Measurements from ENCODE around the gene PIEZO2.

Gene PIEZO2

GRCh38 chr18:11179959-11180519 is 30.7 kb upstream of the PIEZO2 start:
- Histone ChIP-seq H3K27me3 (ENCODE audit: insufficient read depth, low read length) (no peaks in the 10 kb centered on the region), H3K4me1 (ENCODE audit: insufficient read depth, low read length, severe bottlenecking) (no peaks in the 10 kb centered on the region), H3K9me2 (ENCODE audit: low read depth, low read length) (no peaks in the 10 kb centered on the region), H3K79me2 (ENCODE audit: insufficient read depth, low read length) (no peaks in the 10 kb centered on the region), H3K4me3 (ENCODE audit: low read depth, low read length, poor library complexity, severe bottlenecking) (no peak overlapping the region), H3K9me3 (ENCODE audit: low read length) (no peaks in the 10 kb centered on the region), H3K4me2 (ENCODE audit: low read length) (no peak overlapping the region), H3F3A (ENCODE audit: insufficient read depth, low read length) (no peaks in the 10 kb centered on the region), H3K9ac (ENCODE audit: low read length) (no peak overlapping the region), H4K20me1 (ENCODE audit: insufficient read depth, low read length) (no peaks in the 10 kb centered on the region), H2AFZ (ENCODE audit: low read length) (no peak overlapping the region), H3K27ac (ENCODE audit: low read depth, low read length, poor library complexity, severe bottlenecking) (no peak overlapping the region), H3K36me3 (ENCODE audit: insufficient read depth, low read length) (no peaks in the 10 kb centered on the region)
- TF ChIP-seq CTCF (IDR thresholded peaks at IDR 0.05; ENCODE audit: low read length), result no peak
- no peak for TF ChIP-seq EZH2 (IDR thresholded peaks at IDR 0.05; ENCODE audit: borderline replicate concordance, low read length)

GRCh38 chr18:11178951-11179549 is 29.7 kb upstream of the PIEZO2 start:
- H3K9me2 ChIP-seq (ENCODE audit: low read depth, low read length), result no peaks in the 10 kb centered on the region
- H3K4me3 ChIP-seq (ENCODE audit: low read depth, low read length, poor library complexity, severe bottlenecking), result no peak overlapping the region
- H3F3A ChIP-seq (ENCODE audit: insufficient read depth, low read length), result no peaks in the 10 kb centered on the region
- no peak overlapping the region for H3K4me2 ChIP-seq (ENCODE audit: low read length)
- no peak overlapping the region for H3K9ac ChIP-seq (ENCODE audit: low read length)
- H3K27me3 ChIP-seq (ENCODE audit: insufficient read depth, low read length), result no peaks in the 10 kb centered on the region
- H3K79me2 ChIP-seq (ENCODE audit: insufficient read depth, low read length), result no peaks in the 10 kb centered on the region
- no peak for TF ChIP-seq CTCF (IDR thresholded peaks at IDR 0.05; ENCODE audit: low read length)
- TF ChIP-seq EZH2 (IDR thresholded peaks at IDR 0.05; ENCODE audit: borderline replicate concordance, low read length), result no peak
- no peaks in the 10 kb centered on the region for H3K4me1 ChIP-seq (ENCODE audit: insufficient read depth, low read length, severe bottlenecking)
- H3K36me3 ChIP-seq (ENCODE audit: insufficient read depth, low read length), result no peaks in the 10 kb centered on the region
- no peaks in the 10 kb centered on the region for H4K20me1 ChIP-seq (ENCODE audit: insufficient read depth, low read length)
- H2AFZ ChIP-seq (ENCODE audit: low read length), result no peak overlapping the region
- no peak overlapping the region for H3K27ac ChIP-seq (ENCODE audit: low read depth, low read length, poor library complexity, severe bottlenecking)
- no peaks in the 10 kb centered on the region for H3K9me3 ChIP-seq (ENCODE audit: low read length)

GRCh38 chr18:11177382-11177781 is 28.0 kb upstream of the PIEZO2 start:
- H3K27ac ChIP-seq (ENCODE audit: low read depth, low read length, poor library complexity, severe bottlenecking), result no peak overlapping the region
- no peak overlapping the region for H3K4me3 ChIP-seq (ENCODE audit: low read depth, low read length, poor library complexity, severe bottlenecking)
- no peaks in the 10 kb centered on the region for H3K36me3 ChIP-seq (ENCODE audit: insufficient read depth, low read length)
- no peaks in the 10 kb centered on the region for H3K9me2 ChIP-seq (ENCODE audit: low read depth, low read length)
- TF ChIP-seq EZH2 (IDR thresholded peaks at IDR 0.05; ENCODE audit: borderline replicate concordance, low read length) (no peak), CTCF (IDR thresholded peaks at IDR 0.05; ENCODE audit: low read length) (no peak)
- H3K9ac ChIP-seq (ENCODE audit: low read length), result no peak overlapping the region
- no peaks in the 10 kb centered on the region for H3K9me3 ChIP-seq (ENCODE audit: low read length)
- no peaks in the 10 kb centered on the region for H3K27me3 ChIP-seq (ENCODE audit: insufficient read depth, low read length)
- H2AFZ ChIP-seq (ENCODE audit: low read length), result no peak overlapping the region
- no peaks in the 10 kb centered on the region for H3K4me1 ChIP-seq (ENCODE audit: insufficient read depth, low read length, severe bottlenecking)
- no peak overlapping the region for H3K4me2 ChIP-seq (ENCODE audit: low read length)
- H3F3A ChIP-seq (ENCODE audit: insufficient read depth, low read length), result no peaks in the 10 kb centered on the region
- no peaks in the 10 kb centered on the region for H3K79me2 ChIP-seq (ENCODE audit: insufficient read depth, low read length)
- no peaks in the 10 kb centered on the region for H4K20me1 ChIP-seq (ENCODE audit: insufficient read depth, low read length)

Data from OCI-LY1 (cell line).